Activated CD8-positive, alpha-beta T cell treated with anti-CD3 and anti-CD28 coated beads, Interleukin-2, amount 10 ng/mL, durations not matched to agents 7 days and 5 days (primary cell): Measurements from ENCODE around the gene ITIH1. TPM values are rescaled to one million over a fixed set of nuclear protein-coding genes. Genes with fewer than 3 reads are reported as not detected.
A peak's percentile ranks its signal among the peaks of the same experiment; 100 is the strongest.
"Not testable (repeated sequence)": the region's sequence is repeated elsewhere in the genome, so short reads cannot be mapped to it uniquely, and the experiment has no call there.

ENCODE experiments used
- ATAC-seq: fragments of 150-1000 bp; cut with Tn5 transposase; one replicate; pipeline ENCODE4 v1.10.0; 2021; ENCODE audit warnings: moderate library complexity
- CTCF ChIA-PET: fragments of 350-600 bp; sonication (Branson Sonifier 250); formaldehyde crosslinking; loops from one replicate; lab custom pipeline; 2021; ENCODE audit warnings: antibody characterized with exemption; lab: Charles Lee
- POLR2A ChIA-PET: fragments of 350-600 bp; sonication (Branson Sonifier 250); formaldehyde crosslinking; loops from one replicate; lab custom pipeline; 2021; ENCODE audit warnings: antibody characterized with exemption; lab: Charles Lee
- DNase-seq: peaks from one replicate; pipeline ENCODE4 v3.0.0-alpha.2; 2020
- H3K27ac Mint-ChIP-seq: one replicate; pipeline ENCODE4 v1.8.0; 2021; ENCODE audit warnings: mild to moderate bottlenecking, mixed read lengths
- H3K27me3 Mint-ChIP-seq: one replicate; pipeline ENCODE4 v1.8.0; 2021; ENCODE audit warnings: low read depth, mixed read lengths
- H3K36me3 Mint-ChIP-seq: one replicate; pipeline ENCODE4 v1.8.0; 2021; ENCODE audit warnings: low read depth, mixed read lengths
- H3K4me1 Mint-ChIP-seq: one replicate; pipeline ENCODE4 v1.8.0; 2021; ENCODE audit warnings: low read depth, mixed read lengths
- H3K4me3 Mint-ChIP-seq: one replicate; pipeline ENCODE4 v1.8.0; 2021; ENCODE audit warnings: mild to moderate bottlenecking, mixed read lengths
- H3K9me3 Mint-ChIP-seq: one replicate; pipeline ENCODE4 v1.8.0; 2022; ENCODE audit warnings: mixed read lengths; ENCODE audit not compliant: insufficient read depth
- total RNA-seq, 2 experiments: library from RNA; stranded (reverse); gene quantifications; one replicate each; pipeline ENCODE4 v1.2.3, GENCODE V29; 2021

ITIH1 gene, protein sequence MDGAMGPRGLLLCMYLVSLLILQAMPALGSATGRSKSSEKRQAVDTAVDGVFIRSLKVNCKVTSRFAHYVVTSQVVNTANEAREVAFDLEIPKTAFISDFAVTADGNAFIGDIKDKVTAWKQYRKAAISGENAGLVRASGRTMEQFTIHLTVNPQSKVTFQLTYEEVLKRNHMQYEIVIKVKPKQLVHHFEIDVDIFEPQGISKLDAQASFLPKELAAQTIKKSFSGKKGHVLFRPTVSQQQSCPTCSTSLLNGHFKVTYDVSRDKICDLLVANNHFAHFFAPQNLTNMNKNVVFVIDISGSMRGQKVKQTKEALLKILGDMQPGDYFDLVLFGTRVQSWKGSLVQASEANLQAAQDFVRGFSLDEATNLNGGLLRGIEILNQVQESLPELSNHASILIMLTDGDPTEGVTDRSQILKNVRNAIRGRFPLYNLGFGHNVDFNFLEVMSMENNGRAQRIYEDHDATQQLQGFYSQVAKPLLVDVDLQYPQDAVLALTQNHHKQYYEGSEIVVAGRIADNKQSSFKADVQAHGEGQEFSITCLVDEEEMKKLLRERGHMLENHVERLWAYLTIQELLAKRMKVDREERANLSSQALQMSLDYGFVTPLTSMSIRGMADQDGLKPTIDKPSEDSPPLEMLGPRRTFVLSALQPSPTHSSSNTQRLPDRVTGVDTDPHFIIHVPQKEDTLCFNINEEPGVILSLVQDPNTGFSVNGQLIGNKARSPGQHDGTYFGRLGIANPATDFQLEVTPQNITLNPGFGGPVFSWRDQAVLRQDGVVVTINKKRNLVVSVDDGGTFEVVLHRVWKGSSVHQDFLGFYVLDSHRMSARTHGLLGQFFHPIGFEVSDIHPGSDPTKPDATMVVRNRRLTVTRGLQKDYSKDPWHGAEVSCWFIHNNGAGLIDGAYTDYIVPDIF
- not detected for total RNA-seq

DNA sequence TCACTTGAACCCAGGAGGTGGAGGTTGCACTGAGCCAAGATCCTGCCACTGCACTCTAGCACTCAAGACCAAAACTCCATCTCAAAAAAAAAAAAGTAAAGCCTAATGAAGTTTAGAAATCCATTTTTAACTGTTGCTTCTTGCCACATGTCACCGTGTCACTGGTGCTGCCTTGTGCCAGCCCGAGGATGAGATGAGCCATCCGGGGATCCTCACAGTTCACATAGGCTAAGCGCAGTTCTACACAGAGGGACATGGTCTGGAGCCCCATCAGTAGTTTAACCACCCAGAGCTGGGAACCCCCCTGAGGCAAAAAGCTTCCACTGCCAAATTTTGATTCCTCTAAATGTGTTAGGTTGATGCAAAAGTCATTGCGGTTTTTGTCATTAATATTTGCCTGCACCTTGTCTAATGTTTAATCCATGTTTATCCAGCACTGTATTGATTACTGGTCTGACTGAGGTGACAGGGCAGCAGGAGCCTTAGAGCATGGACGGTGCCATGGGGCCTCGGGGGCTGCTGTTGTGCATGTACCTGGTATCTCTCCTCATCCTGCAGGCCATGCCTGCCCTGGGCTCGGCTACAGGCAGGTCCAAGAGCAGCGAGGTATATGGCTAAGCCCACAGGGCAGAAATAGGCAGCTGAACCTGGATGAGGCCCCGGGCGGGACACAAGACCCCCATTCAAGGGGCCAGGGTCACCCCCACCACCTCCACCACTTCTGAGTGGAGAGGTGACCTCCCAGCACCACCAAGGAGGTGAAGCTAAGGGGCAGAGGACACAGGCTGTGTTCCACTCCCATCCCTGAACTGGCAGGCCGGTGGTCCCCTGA, at the start of gene ITIH1:
TSS of gene ITIH1 (plus strand) at position 473 of the 832 bp plus-strand sequence. CDS start at position 490, 17 bp downstream.
- H3K36me3 Mint-ChIP-seq: no peaks in the 10 kb centered on the region
- H3K27me3 Mint-ChIP-seq: peaks cover 16% of the 10 kb centered on the region
- H3K4me3 Mint-ChIP-seq: no peak within 1 kb of the TSS
- H3K27ac Mint-ChIP-seq: no peak within 1 kb of the TSS
- ChIA-PET CTCF (no interaction called here), POLR2A (no interaction called here)
- H3K9me3 Mint-ChIP-seq: no peaks in the 10 kb centered on the region
- peaks cover 4% of the 10 kb centered on the region for H3K4me1 Mint-ChIP-seq
- ATAC-seq (no peak), DNase-seq (no peak)

DNA sequence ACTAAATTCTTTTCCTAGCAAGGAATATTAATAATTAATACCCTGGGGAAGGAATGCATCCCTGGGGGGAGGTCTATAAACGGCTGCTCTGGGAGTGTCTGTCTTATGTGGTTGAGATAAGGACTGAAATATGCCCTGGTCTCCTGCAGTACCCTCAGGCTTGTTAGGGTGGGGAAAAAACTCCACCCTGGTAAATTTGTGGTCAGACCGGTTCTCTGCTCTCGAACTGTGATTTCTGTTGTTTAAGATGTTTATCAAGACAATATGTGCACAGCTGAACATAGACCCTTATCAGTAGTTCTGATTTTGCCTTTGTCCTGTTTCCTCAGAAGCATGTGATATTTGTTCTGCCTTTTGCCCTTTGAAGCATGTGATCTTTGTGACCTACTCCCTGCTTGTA, 48.6 kb upstream of the ITIH1 start:
- H3K27ac Mint-ChIP-seq, H3K27me3 Mint-ChIP-seq, DNase-seq, CTCF ChIA-PET, POLR2A ChIA-PET, H3K4me3 Mint-ChIP-seq, ATAC-seq: not testable (repeated sequence)
- Mint-ChIP-seq H3K4me1 (peaks cover 13% of the 10 kb centered on the region), H3K9me3 (peaks cover 39% of the 10 kb centered on the region), H3K36me3 (peaks cover 56% of the 10 kb centered on the region)

DNA sequence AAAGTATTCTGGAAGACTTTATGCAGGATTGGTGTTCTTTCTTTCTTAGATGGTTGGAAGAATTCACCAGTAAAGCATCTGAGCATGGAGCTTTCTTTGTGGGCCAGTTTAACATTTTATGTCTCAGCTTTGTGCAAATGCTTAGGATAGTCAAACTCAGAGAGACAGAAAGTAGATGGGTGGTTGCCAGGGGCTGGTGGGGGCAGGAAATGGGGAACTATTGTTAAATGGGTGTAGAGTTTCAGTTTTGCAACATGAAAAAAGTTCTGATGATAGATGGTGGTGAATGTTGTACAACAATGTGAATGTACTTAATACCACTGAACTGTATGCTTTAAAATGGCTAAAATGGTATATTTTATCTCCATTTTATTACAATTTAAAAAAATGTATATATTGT, 46.7 kb upstream of the ITIH1 start:
- ChIA-PET POLR2A (no interaction called here), CTCF (interaction anchor here (1.2 to 1.8 kb wide), 2 partner anchors 10 to 13 kb away, joined by 3 to 4 read pairs; no protein-coding TSS in a partner anchor)
- H3K4me3 Mint-ChIP-seq: no peak overlapping the region
- peaks cover 42% of the 10 kb centered on the region for H3K9me3 Mint-ChIP-seq
- no peaks in the 10 kb centered on the region for H3K27me3 Mint-ChIP-seq
- peaks cover 71% of the 10 kb centered on the region for H3K36me3 Mint-ChIP-seq
- H3K4me1 Mint-ChIP-seq: peaks cover 13% of the 10 kb centered on the region
- no peak for ATAC-seq
- H3K27ac Mint-ChIP-seq: peak overlapping the region; percentile 51
- DNase-seq: no peak

DNA sequence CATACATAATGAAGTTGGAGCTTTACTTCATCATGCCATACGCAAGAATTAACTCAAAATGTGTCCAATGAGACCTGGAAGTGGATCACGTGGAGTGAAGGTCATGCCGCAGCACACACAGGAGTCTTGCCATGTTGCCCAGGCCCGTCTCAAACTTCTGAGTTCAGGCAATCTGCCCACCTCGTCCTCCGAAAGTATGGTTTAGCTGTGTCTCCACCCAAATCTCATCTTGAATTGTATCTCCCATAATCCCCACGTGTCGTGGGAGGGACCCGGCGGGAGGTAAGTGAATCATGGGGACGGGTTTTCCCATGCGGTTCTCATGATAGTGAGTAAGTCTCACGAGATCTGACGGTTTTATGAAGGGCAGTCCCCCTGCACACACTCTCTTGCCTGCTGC, 45.8 kb upstream of the ITIH1 start:
- ChIA-PET POLR2A (no interaction called here), CTCF (interaction anchor here (1.2 to 1.8 kb wide), 2 partner anchors 11 to 12 kb away, joined by 3 to 4 read pairs; no protein-coding TSS in a partner anchor)
- Mint-ChIP-seq H3K27ac (no peak overlapping the region), H3K9me3 (peaks cover 42% of the 10 kb centered on the region), H3K4me1 (peaks cover 13% of the 10 kb centered on the region), H3K4me3 (no peak overlapping the region), H3K27me3 (no peaks in the 10 kb centered on the region), H3K36me3 (peaks cover 76% of the 10 kb centered on the region)
- DNase-seq: no peak
- ATAC-seq: no peak

DNA sequence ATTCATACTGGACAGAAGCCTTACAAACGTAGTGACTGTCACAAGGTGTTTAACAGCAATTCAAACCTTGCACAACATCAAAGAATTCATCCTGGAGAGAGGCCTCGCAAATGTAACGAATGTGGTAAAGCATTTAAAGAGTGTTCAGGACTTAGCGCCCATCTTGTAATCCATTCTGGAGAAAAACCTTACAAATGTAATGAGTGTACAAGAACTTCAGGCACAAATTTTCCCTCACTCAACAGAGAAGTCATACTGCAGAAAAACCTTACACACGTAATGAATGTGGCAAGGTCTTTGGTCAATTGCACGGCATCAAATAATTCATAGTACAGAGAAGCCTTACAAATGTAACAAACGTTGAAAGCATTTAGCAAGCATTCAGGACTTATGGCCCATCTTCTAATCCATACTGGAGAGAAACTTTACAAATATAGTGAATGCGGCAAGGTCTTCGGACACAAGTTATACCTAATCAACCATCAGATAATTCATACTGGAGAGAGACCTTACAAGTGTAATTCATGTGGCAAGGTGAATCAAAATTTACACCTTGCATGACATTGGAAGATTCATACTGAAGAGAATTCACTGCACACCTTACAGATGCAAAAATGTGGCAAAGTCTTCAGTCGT, 44.0 kb upstream of the ITIH1 start:
- Mint-ChIP-seq H3K27me3 (no peaks in the 10 kb centered on the region), H3K4me1 (peaks cover 13% of the 10 kb centered on the region), H3K4me3 (no peak overlapping the region), H3K9me3 (peaks cover 35% of the 10 kb centered on the region), H3K27ac (no peak overlapping the region), H3K36me3 (peaks cover 75% of the 10 kb centered on the region)
- POLR2A ChIA-PET: no interaction called here
- no peak for DNase-seq
- no peak for ATAC-seq
- CTCF ChIA-PET: interaction anchor here (0.5 kb wide), 1 partner anchor 13 kb away, joined by 3 read pairs; no protein-coding TSS in a partner anchor

DNA sequence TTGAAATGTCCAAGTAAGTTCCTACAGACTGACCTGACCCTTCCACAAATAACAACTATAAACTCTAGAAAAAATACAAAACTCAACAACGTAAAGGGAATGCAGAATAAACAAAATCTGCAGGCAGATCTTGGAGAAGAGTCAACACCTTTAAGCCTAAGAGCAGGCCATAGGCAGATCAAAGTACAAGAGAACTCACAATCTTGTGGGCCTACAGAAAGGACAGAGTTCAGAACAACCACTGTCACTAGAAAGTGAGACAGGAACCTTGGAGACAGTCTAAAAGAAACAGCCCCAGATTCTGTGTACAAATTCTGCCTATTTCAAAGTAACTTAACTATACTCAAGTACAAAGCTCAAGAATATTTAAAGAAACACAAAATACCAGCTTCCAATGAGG, 37.7 kb upstream of the ITIH1 start:
- H3K27me3 Mint-ChIP-seq: no peaks in the 10 kb centered on the region
- ChIA-PET POLR2A (no interaction called here), CTCF (no interaction called here)
- H3K9me3 Mint-ChIP-seq: peaks cover 1% of the 10 kb centered on the region
- no peak for ATAC-seq
- H3K36me3 Mint-ChIP-seq: peaks cover 37% of the 10 kb centered on the region
- H3K27ac Mint-ChIP-seq: no peak overlapping the region
- no peak overlapping the region for H3K4me3 Mint-ChIP-seq
- no peak for DNase-seq
- no peaks in the 10 kb centered on the region for H3K4me1 Mint-ChIP-seq

DNA sequence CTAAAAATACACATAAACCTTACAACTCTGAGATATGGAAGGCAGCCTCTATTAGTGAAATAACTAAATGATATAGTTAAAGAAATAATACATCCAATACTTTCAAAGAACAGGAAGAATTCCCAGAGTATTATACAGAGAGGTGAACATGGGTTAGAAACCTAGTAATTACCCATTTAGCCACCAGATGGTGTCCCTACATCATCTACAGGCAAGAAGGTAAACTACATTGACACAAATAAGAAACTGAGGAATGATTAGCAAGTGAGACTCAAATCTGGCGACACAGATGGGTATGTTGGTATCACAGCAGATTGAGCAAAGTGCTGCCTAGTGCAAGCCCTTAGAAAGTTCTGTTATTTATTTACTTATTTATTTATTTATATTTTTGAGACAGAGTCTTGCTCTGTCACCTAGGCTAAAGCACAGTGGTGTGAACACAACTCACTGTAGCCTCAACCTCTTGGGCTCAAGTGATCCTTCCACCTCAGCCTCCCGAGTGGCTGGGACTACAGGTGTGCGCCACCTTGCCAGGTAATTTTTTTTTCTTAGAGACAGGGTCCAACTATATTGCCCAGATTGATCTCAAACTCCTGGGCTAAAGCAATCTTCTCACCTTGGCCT, 34.9 kb upstream of the ITIH1 start:
- Mint-ChIP-seq H3K27me3 (no peaks in the 10 kb centered on the region), H3K4me1 (no peaks in the 10 kb centered on the region), H3K36me3 (peaks cover 31% of the 10 kb centered on the region), H3K27ac (no peak overlapping the region), H3K9me3 (no peaks in the 10 kb centered on the region), H3K4me3 (no peak overlapping the region)
- CTCF ChIA-PET: interaction anchor here (0.6 to 1.5 kb wide), 9 partner anchors 18 to 332 kb away, joined by 3 to 8 read pairs (median 4); no protein-coding TSS in a partner anchor
- DNase-seq (peak; percentile 26), ATAC-seq (peak; percentile 53)
- POLR2A ChIA-PET: no interaction called here

DNA sequence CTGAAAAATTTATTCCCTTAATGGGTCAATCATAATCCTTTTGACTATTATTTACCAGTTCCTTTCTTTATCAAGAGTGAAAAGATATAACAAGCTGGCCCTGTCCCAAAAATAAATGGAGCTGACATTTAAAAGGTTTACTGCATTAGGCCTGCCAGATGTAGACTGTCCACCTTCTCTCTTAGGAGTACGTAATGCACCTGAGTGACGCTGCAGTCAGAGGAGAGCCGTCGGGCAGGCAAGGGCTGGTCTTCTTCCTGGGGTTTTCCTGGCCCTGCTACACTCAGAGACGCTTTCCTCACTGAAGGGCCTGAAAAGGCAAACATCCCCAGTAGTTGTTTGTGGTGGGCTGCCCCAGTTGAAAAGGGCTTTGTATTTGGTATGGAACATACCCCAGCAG, 34.2 kb upstream of the ITIH1 start:
- no peaks in the 10 kb centered on the region for H3K27me3 Mint-ChIP-seq
- no peak overlapping the region for H3K4me3 Mint-ChIP-seq
- no peaks in the 10 kb centered on the region for H3K4me1 Mint-ChIP-seq
- no peak for DNase-seq
- peaks cover 32% of the 10 kb centered on the region for H3K36me3 Mint-ChIP-seq
- H3K9me3 Mint-ChIP-seq: no peaks in the 10 kb centered on the region
- ChIA-PET POLR2A (no interaction called here), CTCF (interaction anchor here (0.8 to 1.5 kb wide), 4 partner anchors 12 to 150 kb away, joined by 3 to 7 read pairs (median 4); no protein-coding TSS in a partner anchor)
- no peak overlapping the region for H3K27ac Mint-ChIP-seq
- ATAC-seq: no peak

DNA sequence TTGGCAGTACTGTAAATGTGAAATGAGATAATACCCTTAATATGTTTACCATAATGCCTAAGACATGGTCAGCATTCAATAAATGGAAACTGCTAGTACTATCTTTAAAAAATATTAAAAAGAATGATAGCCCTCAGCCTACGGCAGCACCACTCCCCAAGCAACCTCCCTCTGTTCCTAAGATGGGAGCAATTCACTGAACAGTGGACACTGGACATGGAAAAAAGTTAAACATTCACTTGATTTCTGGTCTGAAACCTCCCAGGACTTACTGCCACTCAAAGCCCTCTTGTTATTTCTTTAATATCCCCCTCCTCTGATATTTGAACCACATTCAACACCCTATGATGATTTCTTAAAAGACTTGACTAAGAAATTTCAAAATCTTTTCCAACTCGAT, 33.7 kb upstream of the ITIH1 start:
- Mint-ChIP-seq H3K27me3 (no peaks in the 10 kb centered on the region), H3K4me3 (no peak overlapping the region), H3K9me3 (no peaks in the 10 kb centered on the region), H3K27ac (no peak overlapping the region), H3K36me3 (peaks cover 37% of the 10 kb centered on the region), H3K4me1 (no peaks in the 10 kb centered on the region)
- DNase-seq (no peak), ATAC-seq (no peak)
- ChIA-PET POLR2A (no interaction called here), CTCF (interaction anchor here (0.8 to 0.9 kb wide), 3 partner anchors 13 to 95 kb away, joined by 3 to 7 read pairs (median 6); no protein-coding TSS in a partner anchor)

DNA sequence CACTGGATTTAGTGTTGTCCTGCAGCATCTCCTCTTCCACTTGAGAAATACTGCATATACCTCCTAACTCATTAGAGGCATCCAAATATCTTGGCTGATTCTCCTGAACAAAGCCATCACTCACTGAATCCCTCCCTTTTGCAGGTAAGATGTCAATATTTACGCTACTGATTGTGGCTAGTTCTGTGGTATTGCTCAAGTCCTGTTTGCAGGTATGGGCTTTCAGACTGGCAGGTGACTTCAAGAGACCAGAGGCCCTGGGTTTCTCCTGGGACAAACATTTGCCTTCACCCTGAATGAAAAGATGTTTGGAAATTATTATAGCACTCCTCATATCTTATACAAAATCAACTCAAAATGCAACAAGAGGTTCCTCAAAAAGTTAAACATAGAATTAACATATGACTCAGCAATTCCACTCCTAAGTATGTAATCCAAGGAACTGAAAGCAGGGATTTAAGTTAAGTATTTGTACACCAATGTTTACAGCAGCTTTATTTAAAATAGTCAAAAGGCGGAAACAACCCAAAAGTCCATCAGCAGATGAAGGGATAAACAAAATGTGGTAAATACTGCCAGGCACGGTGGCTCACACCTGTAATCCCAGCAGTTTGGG, 25.2 kb upstream of the ITIH1 start:
- ChIA-PET CTCF (no interaction called here), POLR2A (no interaction called here)
- Mint-ChIP-seq H3K27me3 (no peaks in the 10 kb centered on the region), H3K27ac (peak overlapping the region; percentile 1), H3K36me3 (peaks cover 39% of the 10 kb centered on the region), H3K9me3 (no peaks in the 10 kb centered on the region), H3K4me3 (no peak overlapping the region), H3K4me1 (no peaks in the 10 kb centered on the region)
- DNase-seq: no peak
- ATAC-seq: no peak
